ENCODE measurements around the gene MYL11. TPM values are rescaled to one million over a fixed set of nuclear protein-coding genes. Genes with fewer than 3 reads are reported as not detected.

MYL11 gene
- total RNA-seq, 1 experiment from 2014 or later = 0.58 TPM

DNA sequence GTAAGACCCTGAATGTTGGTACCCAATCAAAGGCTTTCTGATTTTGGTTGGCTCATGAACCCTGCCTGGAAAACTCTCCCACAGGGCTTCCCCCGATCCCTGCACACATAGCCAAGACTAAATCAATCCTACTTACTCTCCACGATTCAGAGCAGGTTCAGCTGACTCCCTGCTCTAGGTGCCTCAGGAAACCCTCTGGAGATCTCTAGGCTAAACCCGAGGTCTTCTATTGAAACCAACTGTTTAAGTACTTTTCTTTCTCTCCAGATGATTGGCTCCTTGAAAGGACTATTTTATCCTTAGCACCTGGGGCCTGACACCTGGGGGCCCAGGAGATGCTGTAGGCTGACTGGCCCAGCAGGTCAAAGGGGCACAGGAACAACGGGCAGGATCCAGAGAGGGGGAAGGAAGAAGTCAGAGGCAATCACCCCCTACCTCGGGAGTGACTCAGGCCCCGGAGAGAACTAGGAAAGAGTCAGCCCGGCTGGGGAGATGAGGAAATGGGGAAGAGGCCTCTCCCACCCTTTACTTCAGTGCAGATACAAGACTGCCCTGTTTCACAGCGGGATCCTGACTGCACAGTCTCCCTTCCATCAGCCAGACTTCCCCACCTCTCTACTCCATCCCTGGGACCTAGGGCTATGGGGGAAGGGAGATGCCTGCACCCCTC, 6.3 kb upstream of the MYL11 start:
- in situ Hi-C loops (cut with HindIII; ENCODE audit: low sequenced_read_pairs) = no loop called here
- DNase-seq (ENCODE audit: low spot score) = no peak

DNA sequence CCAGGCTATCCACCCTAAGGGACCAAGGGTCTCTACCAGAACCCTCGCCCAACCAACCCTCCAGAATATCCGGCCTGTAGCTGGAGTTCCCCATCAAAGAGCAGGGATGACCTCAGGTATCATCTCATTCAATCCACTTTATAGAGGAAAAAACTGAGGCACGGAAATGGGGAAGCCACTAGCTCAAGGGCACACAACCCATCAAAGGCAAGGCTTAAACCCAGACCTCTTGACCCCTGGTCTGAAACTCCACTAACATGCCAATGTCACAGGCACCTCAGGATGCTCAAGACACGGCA, 5.9 kb upstream of the MYL11 start:
- no peak for DNase-seq (ENCODE audit: low spot score)
- in situ Hi-C loops (cut with HindIII; ENCODE audit: low sequenced_read_pairs) = no loop called here

DNA sequence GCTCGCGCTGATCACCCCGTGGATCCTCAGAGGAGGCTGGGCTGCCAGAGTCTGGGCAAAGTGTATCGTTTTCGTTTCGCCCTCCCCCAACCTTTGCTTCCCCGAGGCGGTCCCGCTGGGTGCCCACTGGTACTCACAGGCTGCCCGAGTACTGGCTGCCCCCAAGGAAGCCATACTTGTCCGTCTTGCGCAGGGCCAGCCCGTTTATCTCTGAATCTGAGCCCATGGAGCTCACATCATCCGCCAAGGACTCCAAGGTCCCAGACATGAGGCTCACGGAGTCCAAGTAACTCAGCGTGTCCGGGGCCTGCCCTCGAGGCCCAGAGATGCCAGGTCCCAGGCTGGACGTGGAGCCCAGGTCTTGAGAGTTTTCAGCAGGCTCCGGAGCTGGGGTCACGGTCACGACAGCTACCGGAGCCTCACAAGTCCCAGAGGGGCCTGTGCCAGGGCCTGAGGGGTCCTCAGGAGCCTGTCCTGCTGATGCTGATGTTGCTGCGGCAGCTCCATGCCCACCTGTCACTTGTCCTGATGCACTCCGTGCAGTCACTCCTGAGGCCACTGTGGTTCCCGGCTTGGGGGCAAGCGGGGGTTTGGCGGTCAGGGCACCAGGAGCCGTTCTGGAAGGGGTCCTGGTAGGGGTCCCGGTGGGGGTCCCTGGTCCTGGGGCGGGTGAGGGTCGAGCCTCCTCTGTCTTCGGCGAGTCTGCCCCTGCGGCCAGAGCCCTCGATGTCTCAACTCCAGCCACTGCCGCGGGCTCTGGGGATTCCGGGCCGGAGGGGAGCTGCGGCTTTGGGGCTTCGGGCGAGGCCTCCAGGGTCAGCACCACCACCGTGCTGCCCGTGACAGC, 5.3 kb upstream of the MYL11 start:
- no peak for DNase-seq (ENCODE audit: low spot score)
- in situ Hi-C loops (cut with HindIII; ENCODE audit: low sequenced_read_pairs) = no loop called here

DNA sequence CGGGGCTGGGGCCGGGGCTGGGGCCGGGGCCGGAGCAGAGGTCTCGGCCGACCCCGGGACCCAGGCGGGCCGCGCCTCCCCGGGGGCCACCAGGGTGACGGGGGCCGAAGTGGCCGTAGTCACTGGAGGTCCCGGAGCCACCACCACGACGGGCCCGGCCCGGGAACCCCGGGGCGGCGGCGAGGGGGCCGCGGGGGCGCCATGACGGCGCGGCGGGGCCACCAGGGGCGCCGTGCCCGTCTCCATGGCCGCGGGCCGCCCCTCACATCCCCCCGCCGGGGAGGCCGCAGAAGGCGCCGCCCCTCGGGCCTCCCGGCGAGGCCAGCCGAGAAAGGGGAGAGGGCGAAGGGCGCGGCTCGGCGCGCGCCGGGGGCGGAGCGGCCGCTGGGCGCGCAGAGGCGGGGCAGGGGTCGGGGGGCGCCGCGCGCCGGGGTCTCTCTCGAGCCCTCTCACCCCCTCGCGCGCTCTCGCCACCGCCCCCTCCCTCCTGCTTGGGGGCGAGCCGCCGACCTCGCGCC, 4.6 kb upstream of the MYL11 start:
- in situ Hi-C loops (cut with HindIII; ENCODE audit: low sequenced_read_pairs) = no loop called here
- DNase-seq (ENCODE audit: low spot score) = no peak

- peak; percentile 100 for DNase-seq (ENCODE audit: low spot score)
- in situ Hi-C loops (cut with HindIII; ENCODE audit: low sequenced_read_pairs) = no loop called here
These were observed 4.0 kb upstream of the MYL11 start, which contains the start of gene TBC1D10B for GRCh38 chr16:30370456-30371247. Gene TBC1D10B (minus strand): TSS chr16:30370494. CDS start chr16:30370183, 311 bp downstream.

DNA sequence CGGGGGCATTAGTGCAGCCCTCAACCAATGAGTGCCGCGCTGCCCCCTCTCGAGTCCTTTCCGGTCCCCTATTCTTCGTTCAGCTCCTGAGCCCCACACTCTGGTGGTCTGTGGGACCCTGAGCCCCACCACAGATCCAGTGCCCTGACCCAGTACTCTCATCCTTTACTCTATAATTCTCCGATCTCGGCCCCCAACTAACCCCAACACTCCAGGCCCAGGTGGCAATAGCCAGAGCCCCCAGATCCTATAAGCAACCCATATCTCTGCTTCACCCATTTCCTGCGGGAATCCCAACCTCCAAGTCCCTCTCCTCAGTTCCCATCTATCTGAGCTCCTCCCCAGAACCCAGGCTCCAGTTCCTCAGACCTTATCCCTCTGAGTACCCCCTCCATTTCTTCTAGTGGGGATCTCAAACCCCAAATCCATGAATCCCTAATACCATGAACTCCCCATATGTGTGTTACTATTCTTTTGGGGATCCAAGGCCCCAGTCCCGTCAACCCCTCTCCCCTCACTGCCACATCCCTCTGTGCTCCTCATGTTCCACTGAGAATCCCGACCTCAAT, 3.3 kb upstream of the MYL11 start:
- no peak for DNase-seq (ENCODE audit: low spot score)
- in situ Hi-C loops (cut with HindIII; ENCODE audit: low sequenced_read_pairs) = no loop called here

DNA sequence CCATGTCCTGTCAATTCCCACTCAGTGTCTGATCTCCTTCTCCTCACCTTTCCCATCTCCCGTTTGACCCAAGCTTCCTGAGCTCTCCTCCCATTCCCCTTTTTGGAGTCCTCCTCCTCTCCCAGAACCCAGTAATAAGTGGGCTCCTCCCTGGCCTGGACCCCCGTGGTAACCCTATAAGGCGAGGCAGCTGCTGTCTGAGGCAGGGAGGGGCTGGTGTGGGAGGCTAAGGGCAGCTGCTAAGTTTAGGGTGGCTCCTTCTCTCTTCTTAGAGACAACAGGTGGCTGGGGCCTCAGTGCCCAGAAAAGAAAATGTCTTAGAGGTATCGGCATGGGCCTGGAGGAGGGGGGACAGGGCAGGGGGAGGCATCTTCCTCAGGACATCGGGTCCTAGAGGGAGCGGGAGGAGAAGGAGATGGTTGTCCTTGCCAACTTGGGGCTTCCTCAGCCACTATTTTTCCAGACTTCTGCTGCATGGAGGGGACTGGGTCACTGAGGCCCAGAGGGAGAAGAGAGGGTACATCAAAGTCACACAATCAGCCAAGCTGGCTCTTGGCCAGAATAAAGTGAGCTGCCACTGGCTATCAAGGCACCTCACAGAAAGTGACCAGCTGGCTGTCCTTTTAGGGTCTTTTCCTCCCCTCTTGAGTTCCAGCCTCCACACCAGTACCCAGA, 2.4 kb upstream of the MYL11 start:
- no peak for DNase-seq (ENCODE audit: low spot score)
- in situ Hi-C loops (cut with HindIII; ENCODE audit: low sequenced_read_pairs) = no loop called here

GRCh38 chr16:30372725-30373124, 1.9 kb upstream of the MYL11 start:
- in situ Hi-C loops (cut with HindIII; ENCODE audit: low sequenced_read_pairs) = no loop called here
- no peak for DNase-seq (ENCODE audit: low spot score)

DNA sequence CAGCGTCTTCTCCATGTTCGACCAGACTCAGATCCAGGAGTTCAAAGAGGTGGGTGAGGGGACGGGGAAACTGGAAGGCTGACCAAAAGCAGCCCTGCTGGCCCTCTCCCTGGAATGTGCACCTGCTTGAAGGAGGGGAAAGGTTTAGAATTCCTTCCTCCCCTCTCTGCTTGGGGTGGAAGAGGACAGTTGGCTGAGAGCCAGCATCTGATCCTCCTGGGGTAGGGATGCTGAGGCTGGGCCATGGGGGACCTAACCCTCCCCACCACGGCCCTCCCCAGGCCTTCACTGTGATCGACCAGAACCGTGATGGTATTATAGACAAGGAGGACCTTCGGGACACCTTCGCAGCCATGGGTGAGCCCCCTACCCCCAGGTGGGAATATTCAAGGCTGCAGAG, 1.3 kb downstream of the MYL11 start:
- in situ Hi-C loops (cut with HindIII; ENCODE audit: low sequenced_read_pairs) = no loop called here
- DNase-seq (ENCODE audit: low spot score) = no peak

- DNase-seq (ENCODE audit: low spot score) = no peak
- in situ Hi-C loops (cut with HindIII; ENCODE audit: low sequenced_read_pairs) = no loop called here
These were observed 1.9 kb downstream of the MYL11 start for GRCh38 chr16:30376461-30376902.

GRCh38 chr16:30377050-30377811, 2.6 kb downstream of the MYL11 start:
- DNase-seq (ENCODE audit: low spot score) = no peak
- in situ Hi-C loops (cut with HindIII; ENCODE audit: low sequenced_read_pairs) = no loop called here

- in situ Hi-C loops (cut with HindIII; ENCODE audit: low sequenced_read_pairs) = no loop called here
- peak; percentile 93 for DNase-seq (ENCODE audit: low spot score)
These were observed 3.2 kb downstream of the MYL11 start for GRCh38 chr16:30377812-30378235.

DNA sequence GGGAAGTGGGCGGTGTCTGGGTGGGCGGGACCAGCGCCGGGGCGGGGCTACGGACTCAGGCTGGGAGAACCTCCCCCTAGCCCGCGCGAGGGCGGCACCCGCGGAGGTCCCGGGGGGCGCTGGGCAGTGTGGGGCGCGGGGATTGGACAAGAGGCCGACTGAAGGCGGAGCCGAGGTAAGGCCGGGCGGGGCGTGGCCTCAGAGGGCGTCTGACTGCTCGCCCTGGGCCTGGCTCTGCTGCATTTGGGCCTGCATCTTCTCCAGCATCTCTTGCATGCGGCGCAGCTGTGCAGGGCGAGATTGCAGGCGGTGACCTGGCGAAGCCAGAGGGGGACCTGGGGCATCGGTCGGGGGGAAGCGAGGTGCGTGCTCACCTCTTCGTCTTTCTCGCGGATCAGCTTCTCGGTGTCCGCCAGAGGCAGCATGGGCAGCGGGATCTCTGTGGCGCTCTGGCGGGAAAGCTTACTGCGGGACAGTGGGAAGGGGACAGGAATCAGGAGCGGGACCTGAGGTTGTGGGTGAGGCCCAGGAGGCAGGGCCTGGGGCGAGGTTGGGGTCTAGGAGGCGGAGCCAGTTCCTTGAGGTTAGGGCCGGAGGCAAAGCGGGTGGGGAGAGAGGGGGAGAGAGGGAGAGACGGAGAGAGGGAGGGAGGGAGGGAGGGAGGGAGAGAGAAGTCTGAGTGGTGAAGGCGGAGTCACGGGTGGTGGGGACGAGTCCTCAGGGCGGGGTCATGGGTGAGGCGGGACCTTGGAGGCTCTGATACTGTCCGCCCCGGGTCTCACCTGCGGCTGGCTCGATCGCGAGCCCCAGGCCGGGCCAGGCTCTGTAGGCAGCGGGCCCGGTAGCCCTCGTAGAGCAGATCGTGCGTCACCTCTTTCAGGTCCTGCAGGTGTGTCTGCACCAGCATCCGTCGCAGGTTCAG, 3.9 kb downstream of the MYL11 start:
- peak; percentile 99 for DNase-seq (ENCODE audit: low spot score)
- in situ Hi-C loops (cut with HindIII; ENCODE audit: low sequenced_read_pairs) = no loop called here

DNA sequence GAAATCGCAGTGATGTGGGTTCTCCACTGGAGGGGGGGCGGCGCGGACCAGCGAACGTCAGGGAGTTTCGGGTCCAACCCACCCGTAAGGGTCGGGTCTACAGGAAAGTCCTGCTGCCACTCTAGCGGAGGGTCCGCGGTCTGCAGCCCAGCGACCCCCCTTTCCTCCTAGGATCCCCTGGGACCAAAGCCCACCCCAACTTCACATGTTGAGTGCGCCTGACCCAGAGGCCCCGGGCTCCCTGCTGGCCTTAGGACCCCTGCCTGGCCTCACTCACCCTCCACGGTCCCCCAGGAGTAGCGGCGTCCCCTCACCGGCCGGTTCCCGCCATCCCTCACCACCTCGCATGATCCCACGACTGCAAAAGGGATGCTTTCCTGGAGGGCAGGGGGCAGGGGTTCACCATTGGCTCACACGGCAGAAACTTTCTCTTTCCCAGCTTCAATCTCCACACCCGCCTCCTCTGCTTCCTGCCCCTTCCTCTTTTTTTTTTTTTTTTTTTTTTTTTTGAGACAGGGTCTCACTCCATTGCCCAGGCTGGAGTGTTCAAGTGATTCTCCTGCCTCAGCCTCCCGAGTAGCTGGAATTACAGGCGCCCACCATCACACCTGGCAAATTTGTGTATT, 4.7 kb downstream of the MYL11 start:
- no peak for DNase-seq (ENCODE audit: low spot score)
- in situ Hi-C loops (cut with HindIII; ENCODE audit: low sequenced_read_pairs) = no loop called here

GRCh38 chr16:30380072-30380802, 5.6 kb downstream of the MYL11 start:
- no peak for DNase-seq (ENCODE audit: low spot score)
- in situ Hi-C loops (cut with HindIII; ENCODE audit: low sequenced_read_pairs) = no loop called here

- in situ Hi-C loops (cut with HindIII; ENCODE audit: low sequenced_read_pairs) = no loop called here
- DNase-seq (ENCODE audit: low spot score) = no peak
These were observed 6.2 kb downstream of the MYL11 start for GRCh38 chr16:30380803-30381208.
